ENCODE measurements around the gene JARID2.
"Not testable (repeated sequence)": the region's sequence is repeated elsewhere in the genome, so short reads cannot be mapped to it uniquely, and the experiment has no call there.

Gene JARID2

GRCh38 chr6:15297167-15297566, 51.3 kb downstream of the JARID2 start:
- H3K36me3 ChIP-seq (ENCODE audit: control insufficient read depth in 2 of 2, insufficient read depth in 2 of 2, low read length in 2 of 2); H3K9ac ChIP-seq (ENCODE audit: low read depth in 1 of 2, low read length in 2 of 2); H3K4me3 ChIP-seq (ENCODE audit: low read length in 2 of 2); H3K27me3 ChIP-seq (ENCODE audit: control insufficient read depth in 2 of 2, insufficient read depth in 2 of 2, low read length in 2 of 2); H3K27ac ChIP-seq (ENCODE audit: low read depth in 2 of 2, low read length in 2 of 2); H3K9me3 ChIP-seq (ENCODE audit: control insufficient read depth in 2 of 2, low read length in 2 of 2): not testable (repeated sequence)
- peaks cover 0 to 13% of the 10 kb centered on the region in 2 donors for H3K4me1 ChIP-seq (ENCODE audit: control insufficient read depth in 2 of 2, insufficient read depth in 2 of 2, low read length in 2 of 2)

- H3K4me3 ChIP-seq (ENCODE audit: low read length in 2 of 2) = no peak overlapping the region
- H3K4me1 ChIP-seq (ENCODE audit: control insufficient read depth in 2 of 2, insufficient read depth in 2 of 2, low read length in 2 of 2) = peaks cover 0 to 8% of the 10 kb centered on the region in 2 donors
- H3K27me3 ChIP-seq (ENCODE audit: control insufficient read depth in 2 of 2, insufficient read depth in 2 of 2, low read length in 2 of 2) = no peaks in the 10 kb centered on the region
- no peak overlapping the region for H3K27ac ChIP-seq (ENCODE audit: low read depth in 2 of 2, low read length in 2 of 2)
- H3K9ac ChIP-seq (ENCODE audit: low read depth in 1 of 2, low read length in 2 of 2) = no peak overlapping the region
- no peaks in the 10 kb centered on the region for H3K9me3 ChIP-seq (ENCODE audit: control insufficient read depth in 2 of 2, low read length in 2 of 2)
- no peaks in the 10 kb centered on the region for H3K36me3 ChIP-seq (ENCODE audit: control insufficient read depth in 2 of 2, insufficient read depth in 2 of 2, low read length in 2 of 2)
Observed at GRCh38 chr6:15297895-15298590, 52.2 kb downstream of the JARID2 start.

- Histone ChIP-seq H3K9ac (ENCODE audit: low read depth in 1 of 2, low read length in 2 of 2) (no peak overlapping the region), H3K4me3 (ENCODE audit: low read length in 2 of 2) (no peak overlapping the region), H3K27me3 (ENCODE audit: control insufficient read depth in 2 of 2, insufficient read depth in 2 of 2, low read length in 2 of 2) (no peaks in the 10 kb centered on the region), H3K36me3 (ENCODE audit: control insufficient read depth in 2 of 2, insufficient read depth in 2 of 2, low read length in 2 of 2) (no peaks in the 10 kb centered on the region), H3K27ac (ENCODE audit: low read depth in 2 of 2, low read length in 2 of 2) (no peak overlapping the region), H3K9me3 (ENCODE audit: control insufficient read depth in 2 of 2, low read length in 2 of 2) (no peaks in the 10 kb centered on the region), H3K4me1 (ENCODE audit: control insufficient read depth in 2 of 2, insufficient read depth in 2 of 2, low read length in 2 of 2) (peaks cover 7 to 14% of the 10 kb centered on the region in 2 donors)
Observed at GRCh38 chr6:15299430-15300131, 53.7 kb downstream of the JARID2 start.

GRCh38 chr6:15301179-15302006, 55.5 kb downstream of the JARID2 start:
- Histone ChIP-seq H3K27me3 (ENCODE audit: control insufficient read depth in 2 of 2, insufficient read depth in 2 of 2, low read length in 2 of 2) (no peaks in the 10 kb centered on the region), H3K4me1 (ENCODE audit: control insufficient read depth in 2 of 2, insufficient read depth in 2 of 2, low read length in 2 of 2) (peaks cover 17 to 21% of the 10 kb centered on the region in 2 donors), H3K27ac (ENCODE audit: low read depth in 2 of 2, low read length in 2 of 2) (no peak overlapping the region), H3K36me3 (ENCODE audit: control insufficient read depth in 2 of 2, insufficient read depth in 2 of 2, low read length in 2 of 2) (no peaks in the 10 kb centered on the region), H3K4me3 (ENCODE audit: low read length in 2 of 2) (no peak overlapping the region), H3K9me3 (ENCODE audit: control insufficient read depth in 2 of 2, low read length in 2 of 2) (no peaks in the 10 kb centered on the region), H3K9ac (ENCODE audit: low read depth in 1 of 2, low read length in 2 of 2) (no peak overlapping the region)

GRCh38 chr6:15303162-15303919, 57.5 kb downstream of the JARID2 start:
- no peak overlapping the region for H3K4me3 ChIP-seq (ENCODE audit: low read length in 2 of 2)
- no peaks in the 10 kb centered on the region for H3K9me3 ChIP-seq (ENCODE audit: control insufficient read depth in 2 of 2, low read length in 2 of 2)
- no peaks in the 10 kb centered on the region for H3K27me3 ChIP-seq (ENCODE audit: control insufficient read depth in 2 of 2, insufficient read depth in 2 of 2, low read length in 2 of 2)
- H3K27ac ChIP-seq (ENCODE audit: low read depth in 2 of 2, low read length in 2 of 2) = no peak overlapping the region
- H3K9ac ChIP-seq (ENCODE audit: low read depth in 1 of 2, low read length in 2 of 2) = no peak overlapping the region
- H3K36me3 ChIP-seq (ENCODE audit: control insufficient read depth in 2 of 2, insufficient read depth in 2 of 2, low read length in 2 of 2) = no peaks in the 10 kb centered on the region
- H3K4me1 ChIP-seq (ENCODE audit: control insufficient read depth in 2 of 2, insufficient read depth in 2 of 2, low read length in 2 of 2) = peaks cover 17 to 21% of the 10 kb centered on the region in 2 donors

GRCh38 chr6:15303920-15304291, 58.0 kb downstream of the JARID2 start:
- Histone ChIP-seq H3K27me3 (ENCODE audit: control insufficient read depth in 2 of 2, insufficient read depth in 2 of 2, low read length in 2 of 2) (no peaks in the 10 kb centered on the region), H3K9ac (ENCODE audit: low read depth in 1 of 2, low read length in 2 of 2) (no peak overlapping the region), H3K4me1 (ENCODE audit: control insufficient read depth in 2 of 2, insufficient read depth in 2 of 2, low read length in 2 of 2) (peaks cover 17 to 21% of the 10 kb centered on the region in 2 donors), H3K4me3 (ENCODE audit: low read length in 2 of 2) (no peak overlapping the region), H3K9me3 (ENCODE audit: control insufficient read depth in 2 of 2, low read length in 2 of 2) (no peaks in the 10 kb centered on the region), H3K36me3 (ENCODE audit: control insufficient read depth in 2 of 2, insufficient read depth in 2 of 2, low read length in 2 of 2) (no peaks in the 10 kb centered on the region), H3K27ac (ENCODE audit: low read depth in 2 of 2, low read length in 2 of 2) (no peak overlapping the region)

GRCh38 chr6:15304337-15305042, 58.6 kb downstream of the JARID2 start:
- Histone ChIP-seq H3K9ac (ENCODE audit: low read depth in 1 of 2, low read length in 2 of 2) (no peak overlapping the region), H3K36me3 (ENCODE audit: control insufficient read depth in 2 of 2, insufficient read depth in 2 of 2, low read length in 2 of 2) (no peaks in the 10 kb centered on the region), H3K27ac (ENCODE audit: low read depth in 2 of 2, low read length in 2 of 2) (no peak overlapping the region), H3K27me3 (ENCODE audit: control insufficient read depth in 2 of 2, insufficient read depth in 2 of 2, low read length in 2 of 2) (no peaks in the 10 kb centered on the region), H3K9me3 (ENCODE audit: control insufficient read depth in 2 of 2, low read length in 2 of 2) (no peaks in the 10 kb centered on the region), H3K4me3 (ENCODE audit: low read length in 2 of 2) (no peak overlapping the region), H3K4me1 (ENCODE audit: control insufficient read depth in 2 of 2, insufficient read depth in 2 of 2, low read length in 2 of 2) (peaks cover 17 to 21% of the 10 kb centered on the region in 2 donors)

GRCh38 chr6:15305496-15305895, 59.6 kb downstream of the JARID2 start:
- H3K4me1 ChIP-seq (ENCODE audit: control insufficient read depth in 2 of 2, insufficient read depth in 2 of 2, low read length in 2 of 2) = peaks cover 17 to 19% of the 10 kb centered on the region in 2 donors
- no peak overlapping the region for H3K27ac ChIP-seq (ENCODE audit: low read depth in 2 of 2, low read length in 2 of 2)
- no peak overlapping the region for H3K9ac ChIP-seq (ENCODE audit: low read depth in 1 of 2, low read length in 2 of 2)
- no peaks in the 10 kb centered on the region for H3K9me3 ChIP-seq (ENCODE audit: control insufficient read depth in 2 of 2, low read length in 2 of 2)
- no peaks in the 10 kb centered on the region for H3K36me3 ChIP-seq (ENCODE audit: control insufficient read depth in 2 of 2, insufficient read depth in 2 of 2, low read length in 2 of 2)
- no peaks in the 10 kb centered on the region for H3K27me3 ChIP-seq (ENCODE audit: control insufficient read depth in 2 of 2, insufficient read depth in 2 of 2, low read length in 2 of 2)
- no peak overlapping the region for H3K4me3 ChIP-seq (ENCODE audit: low read length in 2 of 2)

- H3K27ac ChIP-seq (ENCODE audit: low read depth in 2 of 2, low read length in 2 of 2) = no peak overlapping the region
- H3K9me3 ChIP-seq (ENCODE audit: control insufficient read depth in 2 of 2, low read length in 2 of 2) = no peaks in the 10 kb centered on the region
- no peaks in the 10 kb centered on the region for H3K27me3 ChIP-seq (ENCODE audit: control insufficient read depth in 2 of 2, insufficient read depth in 2 of 2, low read length in 2 of 2)
- no peaks in the 10 kb centered on the region for H3K36me3 ChIP-seq (ENCODE audit: control insufficient read depth in 2 of 2, insufficient read depth in 2 of 2, low read length in 2 of 2)
- no peak overlapping the region for H3K9ac ChIP-seq (ENCODE audit: low read depth in 1 of 2, low read length in 2 of 2)
- H3K4me1 ChIP-seq (ENCODE audit: control insufficient read depth in 2 of 2, insufficient read depth in 2 of 2, low read length in 2 of 2) = peaks cover 17 to 19% of the 10 kb centered on the region in 2 donors
- H3K4me3 ChIP-seq (ENCODE audit: low read length in 2 of 2) = no peak overlapping the region
Observed at GRCh38 chr6:15305909-15306308, 60.0 kb downstream of the JARID2 start.
